RCC 7860 (cell line): ENCODE results near the gene GABRP.
"Not testable (repeated sequence)": the region's sequence is repeated elsewhere in the genome, so short reads cannot be mapped to it uniquely, and the experiment has no call there.

ENCODE experiments used
- DNase-seq: peaks from one replicate; pipeline ENCODE4 v3.0.0-alpha.2; 2015; ENCODE audit warnings: low spot score
- FAIRE-seq: peaks from 2 replicates; lab custom pipeline; 2012; peaks lifted over from hg19 to GRCh38; lab: Jason Lieb, UNC

Gene GABRP

DNA sequence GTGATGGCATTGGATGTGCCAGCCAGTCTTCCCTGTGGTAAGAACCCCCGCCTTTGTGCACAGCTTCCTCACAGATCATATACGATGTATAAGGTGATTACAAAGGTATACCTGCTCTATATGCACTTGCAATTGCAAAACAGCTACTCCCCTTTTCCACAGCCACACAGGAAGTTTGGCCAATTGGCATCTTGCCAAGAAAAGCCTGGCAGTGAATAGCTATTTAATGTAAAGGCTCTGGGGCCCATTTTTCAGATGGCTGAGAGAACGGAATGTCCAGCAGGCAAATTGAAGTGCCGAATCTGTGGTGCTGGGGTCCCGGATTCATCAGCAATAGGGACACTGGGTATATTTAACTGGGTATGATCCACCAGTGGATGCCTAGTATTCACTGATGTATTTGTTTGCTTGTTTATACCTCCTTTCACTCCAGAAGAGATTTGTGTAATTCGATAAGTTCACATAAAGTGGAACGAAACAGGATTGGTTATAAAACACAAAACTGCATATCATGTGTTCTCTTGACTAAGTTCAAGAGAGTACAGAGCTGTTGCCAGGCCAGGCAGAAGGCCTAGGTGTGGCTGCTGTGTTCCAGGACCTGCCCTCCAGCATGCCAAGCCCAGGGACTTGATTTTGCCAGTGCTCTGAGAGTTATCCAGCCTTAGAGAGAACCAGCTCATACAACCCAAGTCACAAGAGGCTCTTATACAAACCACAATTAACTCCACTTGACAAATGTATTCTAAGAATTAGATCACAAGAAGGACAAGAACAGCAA is 27.7 kb upstream of the GABRP start:
- DNase-seq (no peak), FAIRE-seq (no peak)

DNA sequence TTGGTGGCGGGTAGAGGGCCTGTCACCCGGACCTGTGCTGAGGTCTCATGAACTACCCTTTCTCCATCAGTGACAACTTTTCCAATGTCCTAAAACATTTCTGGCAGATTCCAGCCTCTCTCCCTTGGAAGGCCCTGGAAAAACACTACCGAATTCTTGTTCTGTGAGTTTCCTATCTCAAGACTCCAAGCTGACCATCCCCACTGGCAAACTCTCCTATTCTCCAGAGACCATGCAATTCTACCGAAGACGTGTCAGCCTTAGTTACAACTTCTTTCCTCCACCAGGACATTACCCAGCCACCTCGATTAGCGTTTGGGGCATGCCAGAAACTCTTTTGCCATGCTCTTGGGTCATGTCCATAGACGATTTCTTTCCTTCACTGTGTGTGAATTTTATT is 26.8 kb upstream of the GABRP start:
- DNase-seq (no peak), FAIRE-seq (no peak)

DNA sequence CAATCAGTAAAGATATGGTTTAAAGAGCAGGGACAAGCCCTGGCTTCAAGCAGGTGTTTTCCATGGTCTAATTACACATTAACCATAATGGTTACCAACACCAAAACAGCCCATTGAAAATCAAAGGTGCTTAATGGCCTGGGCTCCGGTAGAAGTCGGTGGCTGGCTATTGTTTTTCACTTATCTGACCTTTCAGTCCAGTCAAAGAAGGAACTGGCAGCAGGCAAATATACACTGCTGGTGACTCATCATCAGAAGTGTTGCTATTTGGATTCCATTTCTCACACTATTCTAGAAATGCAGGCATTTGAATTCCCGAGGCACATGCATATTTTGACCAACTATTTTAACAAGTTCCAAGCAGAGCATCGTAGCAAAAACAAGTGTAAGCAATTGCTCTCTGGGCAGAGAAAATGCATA is 26.3 kb upstream of the GABRP start:
- FAIRE-seq (no peak), DNase-seq (no peak)

DNA sequence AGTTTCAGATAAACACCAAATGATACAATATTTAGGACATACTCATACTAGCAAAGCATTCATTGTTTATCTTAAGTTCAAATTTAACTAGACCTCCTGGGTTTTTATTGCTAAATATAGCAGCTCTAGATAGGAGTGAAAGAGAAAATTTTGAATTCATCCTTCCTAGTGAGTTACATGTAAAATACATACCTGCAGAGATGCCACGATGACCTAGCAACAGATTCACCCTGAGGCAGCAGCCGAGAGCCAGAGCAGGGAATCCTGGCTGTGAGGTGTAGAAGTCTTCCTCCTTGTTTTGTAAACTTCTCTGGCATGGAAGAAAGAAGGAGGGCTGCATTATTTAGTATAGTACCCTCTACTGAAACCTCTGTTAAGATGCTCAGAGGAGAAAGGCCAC is 25.9 kb upstream of the GABRP start:
- FAIRE-seq (no peak), DNase-seq (no peak)

DNA sequence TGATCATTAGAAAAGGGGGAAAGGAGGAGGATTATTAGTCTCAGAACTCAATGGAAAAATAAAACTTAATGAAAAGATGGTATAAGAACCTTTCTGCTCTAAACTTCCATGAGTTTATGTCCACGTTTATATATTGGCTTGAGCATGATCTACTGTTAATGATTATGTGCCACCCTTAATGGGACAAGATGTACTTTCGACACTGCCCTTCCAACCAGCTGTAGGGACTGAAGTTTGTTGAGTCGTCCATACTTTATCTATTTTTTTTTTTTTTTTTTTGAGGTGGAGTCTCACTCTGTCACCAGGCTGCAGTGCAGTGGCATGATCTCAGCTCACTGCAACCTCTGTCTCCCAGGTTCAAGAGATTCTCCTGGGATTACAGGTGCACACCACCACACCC is 25.0 kb upstream of the GABRP start:
- FAIRE-seq (no peak), DNase-seq (no peak)

DNA sequence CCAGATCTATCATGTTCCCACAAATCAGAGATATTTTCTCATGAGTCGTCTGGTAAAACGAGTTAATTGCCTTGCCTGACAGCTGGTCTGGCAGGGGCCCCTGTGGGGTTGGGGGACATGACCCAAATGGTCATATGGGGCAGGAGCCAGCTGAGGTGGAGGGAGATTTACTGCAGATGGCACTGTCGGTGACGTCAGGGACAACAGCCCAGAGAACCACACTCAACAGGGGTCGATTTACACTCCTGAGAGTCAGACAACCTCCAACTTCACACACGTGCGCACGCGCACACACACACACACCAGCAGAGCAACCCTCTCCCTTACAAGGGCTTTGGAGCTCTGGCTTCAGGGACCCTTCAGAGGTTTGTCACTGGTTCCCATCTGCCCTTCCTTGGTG is 23.4 kb upstream of the GABRP start:
- DNase-seq (no peak), FAIRE-seq (no peak)

DNA sequence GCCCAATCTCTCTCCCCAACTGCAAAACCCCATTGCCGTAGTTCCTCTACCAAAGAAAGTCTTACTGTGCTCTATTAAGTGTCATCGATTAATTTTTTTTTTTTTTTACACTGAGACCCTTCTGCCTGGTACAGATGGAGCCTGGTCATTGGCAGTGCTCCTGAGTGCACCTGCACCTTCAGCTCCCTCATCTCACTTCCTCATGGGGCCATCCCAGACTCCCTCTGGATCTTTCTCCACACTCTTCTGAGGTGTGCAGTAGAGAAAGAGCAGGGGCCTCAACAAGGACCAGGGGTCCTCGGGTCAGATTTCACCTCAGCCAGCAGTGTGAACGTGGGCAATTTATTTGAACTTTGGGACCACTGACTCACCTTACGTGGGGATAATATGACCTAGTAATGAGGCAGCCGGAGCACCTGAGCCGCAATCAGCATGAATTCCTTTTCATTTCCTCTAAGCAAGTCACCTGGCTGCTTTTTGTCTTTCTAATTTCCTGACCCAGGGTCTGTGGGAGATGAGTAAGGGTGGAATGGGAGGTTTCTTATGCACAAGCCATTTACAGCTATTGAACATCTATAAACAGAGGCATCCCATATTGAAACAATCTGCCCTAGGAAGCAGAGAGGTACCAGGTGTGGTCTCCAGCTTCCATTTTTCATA is 22.3 kb upstream of the GABRP start:
- FAIRE-seq = no peak
- DNase-seq = no peak

DNA sequence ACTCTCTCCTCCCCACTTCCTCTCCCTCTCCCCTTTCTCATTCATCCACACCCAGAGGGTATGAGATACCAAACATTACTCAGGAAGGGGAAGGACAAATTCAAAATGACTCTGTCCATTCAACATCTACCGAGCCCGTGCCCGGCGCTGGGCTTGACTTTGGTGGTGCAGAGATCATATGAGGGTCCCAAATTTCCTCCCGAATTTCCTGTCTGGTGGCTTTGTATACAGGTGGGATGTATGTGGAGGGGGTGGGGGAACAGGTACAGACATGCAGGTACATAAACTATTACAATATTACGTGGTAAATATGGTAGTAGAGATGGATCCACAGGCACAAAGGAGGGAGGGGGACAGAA is 21.8 kb upstream of the GABRP start:
- FAIRE-seq (no peak), DNase-seq (no peak)

DNA sequence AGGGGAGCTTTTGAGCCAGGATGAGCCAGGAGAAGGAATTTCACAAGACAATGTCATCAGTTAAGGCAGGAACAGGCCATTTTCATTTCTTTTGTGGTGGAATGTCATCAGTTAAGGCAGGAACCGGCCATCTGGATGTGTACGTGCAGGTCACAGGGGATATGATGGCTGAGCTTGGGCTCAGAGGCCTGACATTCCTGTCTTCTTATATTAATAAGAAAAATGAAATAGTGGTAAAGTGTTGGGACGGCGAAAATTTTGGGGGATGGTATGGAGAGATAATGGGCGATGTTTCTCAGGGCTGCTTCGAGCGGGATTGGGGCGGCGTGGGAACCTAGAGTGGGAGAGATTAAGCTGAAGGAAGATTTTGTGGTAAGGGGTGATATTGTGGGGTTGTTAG is 21.2 kb upstream of the GABRP start:
- FAIRE-seq, DNase-seq: not testable (repeated sequence)

DNA sequence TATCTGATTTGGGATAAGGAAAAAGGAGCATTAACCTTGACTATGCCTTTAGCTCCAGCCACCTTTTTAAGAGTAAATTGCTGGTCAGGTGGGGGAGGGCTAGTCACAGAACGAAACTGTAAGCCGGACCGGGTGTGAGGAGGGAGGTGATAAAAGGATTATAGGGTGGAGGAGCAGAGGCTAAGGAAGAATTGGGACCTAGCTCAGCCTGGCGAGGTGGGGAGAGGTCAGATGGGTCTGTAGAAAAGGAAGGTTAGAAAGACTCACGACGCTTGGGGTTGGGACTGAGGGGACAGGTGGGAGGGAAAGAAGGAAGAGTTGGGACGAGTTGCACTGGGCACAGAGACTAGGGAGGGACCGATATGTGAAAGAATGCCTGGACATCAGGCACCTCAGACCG is 17.7 kb upstream of the GABRP start:
- DNase-seq, FAIRE-seq: not testable (repeated sequence)

DNA sequence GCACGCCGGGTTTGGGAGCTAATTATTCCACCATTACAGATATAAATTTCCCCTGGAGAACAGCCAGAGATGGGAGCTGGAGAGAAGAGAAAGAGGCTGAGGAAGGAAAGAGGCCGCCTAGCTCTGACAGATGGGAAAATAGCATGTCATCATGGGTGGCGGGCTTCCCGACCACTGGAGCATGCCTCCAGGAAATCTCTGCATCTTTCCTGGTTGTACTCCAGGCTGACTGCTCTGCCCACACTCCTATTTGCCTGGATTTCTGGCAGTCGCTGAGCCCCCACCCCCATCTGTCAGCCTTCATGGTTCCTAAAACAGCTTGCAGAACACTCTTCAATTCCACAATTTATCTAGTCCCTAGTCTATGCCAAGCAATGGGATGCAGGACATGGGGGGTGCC is 14.3 kb upstream of the GABRP start:
- no peak for DNase-seq
- FAIRE-seq = no peak

DNA sequence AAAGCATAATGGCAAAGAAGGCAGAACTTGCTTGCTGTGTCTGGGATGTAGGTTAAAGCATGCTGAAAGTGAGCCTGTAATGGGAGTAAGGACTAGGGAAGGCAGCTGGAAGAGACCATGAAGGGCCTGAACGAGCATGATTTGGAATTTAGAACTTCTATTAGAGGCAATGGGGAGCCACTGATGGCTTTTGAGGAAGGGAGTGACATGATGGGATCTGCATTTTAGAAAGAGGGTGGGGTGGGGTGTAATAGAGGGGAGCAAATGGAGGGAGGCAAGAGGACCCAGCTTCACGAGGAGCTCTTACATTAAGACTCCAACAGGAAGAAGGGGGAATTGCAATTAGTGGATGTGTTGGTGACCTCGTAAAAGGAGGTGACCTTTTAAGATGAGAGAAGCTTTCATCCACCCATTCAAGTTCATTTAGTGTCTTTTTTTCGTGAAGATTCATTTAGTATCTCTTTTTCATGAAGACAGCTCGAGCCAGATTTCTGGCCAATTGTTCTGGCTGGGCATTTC is 13.6 kb upstream of the GABRP start:
- DNase-seq (no peak), FAIRE-seq (no peak)

DNA sequence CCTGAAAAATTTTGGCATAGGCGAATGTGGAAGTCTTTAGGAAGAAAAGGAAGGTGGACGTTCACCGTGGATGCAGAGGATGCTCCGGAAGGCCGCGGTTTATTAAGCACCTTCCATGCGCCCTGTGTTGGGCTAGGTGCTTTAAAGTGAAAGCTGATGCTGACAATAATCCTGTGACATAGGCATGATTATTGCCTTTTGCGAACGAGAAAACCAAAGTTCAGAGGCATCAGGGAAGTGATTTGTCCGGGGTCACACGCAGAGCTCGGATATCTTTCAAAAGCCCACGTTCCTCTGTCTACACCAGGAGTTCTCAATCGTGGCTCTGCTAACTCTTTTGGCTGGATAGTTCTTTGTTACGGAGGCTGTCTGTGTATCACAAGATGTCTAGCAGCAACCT is 12.0 kb upstream of the GABRP start:
- DNase-seq (no peak), FAIRE-seq (no peak)

DNA sequence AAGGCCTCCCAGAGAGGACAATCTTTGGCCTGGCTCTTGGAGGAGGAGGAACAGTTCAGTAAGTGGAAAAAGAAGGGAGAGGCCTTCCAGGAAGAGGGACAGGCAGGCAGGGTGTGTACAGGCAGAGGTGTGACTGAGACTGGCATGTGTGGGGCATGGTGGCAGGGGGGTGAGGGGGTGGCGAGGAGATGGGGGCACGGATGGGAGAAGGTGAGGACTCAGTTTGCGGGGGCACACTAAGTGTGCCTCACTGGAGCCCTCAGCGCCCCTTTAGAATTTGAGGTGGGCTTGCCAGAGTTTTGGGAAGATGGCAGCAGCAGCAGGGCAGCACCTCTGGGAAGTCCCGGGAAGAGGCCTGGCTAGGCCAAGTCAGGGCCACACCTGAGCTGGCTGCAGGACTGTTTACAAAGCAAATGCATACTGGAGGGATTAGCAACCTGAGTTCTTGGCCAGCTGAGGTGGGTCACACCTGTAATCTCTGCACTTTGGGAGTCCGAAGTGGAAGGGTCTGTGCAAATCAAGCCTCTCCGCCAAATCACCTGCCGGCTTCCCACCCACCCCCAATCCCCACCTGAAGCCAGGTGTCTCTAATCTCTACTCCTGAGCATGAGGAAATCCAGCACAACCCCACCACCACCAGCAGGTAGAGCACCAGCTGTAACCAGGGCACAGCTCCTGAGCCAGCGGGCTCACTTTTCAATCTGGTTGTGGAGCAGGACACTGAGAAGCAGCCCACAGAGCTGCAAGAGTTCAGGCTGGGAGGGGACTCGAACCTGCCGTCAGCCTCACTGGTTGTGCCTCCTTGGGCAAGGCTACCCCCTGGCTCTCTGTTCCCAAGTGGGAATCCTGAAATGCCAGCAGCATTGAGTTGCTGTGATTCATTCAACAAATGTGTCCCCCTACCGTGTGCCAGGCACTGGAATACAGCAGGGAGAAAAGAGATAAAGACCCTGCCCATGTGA is 10.2 kb upstream of the GABRP start:
- no peak for DNase-seq
- FAIRE-seq = no peak

DNA sequence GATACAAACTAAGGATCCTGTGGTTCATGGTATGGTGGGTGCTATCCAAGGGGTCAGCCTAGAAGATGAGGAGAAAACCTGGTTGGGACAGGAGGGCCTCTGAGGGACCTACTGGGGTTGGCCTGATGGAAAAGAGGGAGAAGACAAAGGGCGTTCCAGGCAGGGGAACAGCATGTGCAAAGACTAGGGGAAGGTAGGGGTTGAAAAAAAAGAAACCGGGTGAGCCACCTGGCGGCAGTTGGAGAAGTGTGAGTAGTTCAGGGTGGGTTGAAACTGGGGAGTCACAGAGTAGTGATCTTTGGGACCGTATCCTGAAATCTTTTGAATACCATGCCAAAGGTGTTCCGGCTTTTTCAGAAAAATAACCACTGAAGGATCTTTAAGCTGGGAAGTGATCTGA is 8.7 kb upstream of the GABRP start:
- FAIRE-seq = no peak
- no peak for DNase-seq

DNA sequence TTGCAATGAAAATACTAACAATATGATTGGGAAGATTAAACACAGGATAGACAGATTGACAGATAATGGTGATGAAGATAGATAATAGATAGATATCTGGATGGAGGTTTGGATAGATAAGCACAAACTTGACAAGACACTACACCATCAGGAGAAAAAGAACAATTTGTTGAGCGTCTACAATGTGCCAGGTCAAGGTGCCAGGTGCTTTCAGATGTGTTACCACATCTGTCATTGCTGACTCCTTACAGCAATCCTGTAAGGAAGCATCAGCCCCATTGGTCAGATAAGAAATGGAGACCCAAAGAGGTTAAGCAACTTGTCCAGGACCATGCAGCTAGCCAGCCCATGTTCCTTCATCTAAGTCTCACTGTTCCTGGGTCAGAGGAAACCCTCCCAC is 1.6 kb upstream of the GABRP start:
- DNase-seq (no peak), FAIRE-seq (no peak)

DNA sequence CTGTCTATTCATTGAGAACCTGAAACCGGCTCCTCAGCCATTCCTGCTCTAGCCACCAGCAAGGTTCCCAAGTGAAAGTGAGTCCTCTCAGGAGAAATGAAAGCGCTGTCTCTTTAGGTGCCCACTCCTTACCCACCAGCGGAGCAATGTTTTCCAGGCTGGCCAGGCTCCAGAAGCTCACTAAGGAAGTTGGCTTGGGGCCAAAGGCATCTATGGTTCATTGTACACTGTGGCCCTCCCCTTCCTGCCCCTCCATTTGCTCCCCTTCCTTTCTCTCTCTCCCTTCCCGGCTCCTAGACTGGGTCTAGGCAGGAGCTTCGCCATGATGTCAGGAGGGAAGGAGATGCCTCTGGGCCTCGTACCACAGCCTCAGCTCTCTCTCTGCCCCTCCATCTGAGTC is 1.1 kb upstream of the GABRP start:
- no peak for FAIRE-seq
- DNase-seq = no peak

DNA sequence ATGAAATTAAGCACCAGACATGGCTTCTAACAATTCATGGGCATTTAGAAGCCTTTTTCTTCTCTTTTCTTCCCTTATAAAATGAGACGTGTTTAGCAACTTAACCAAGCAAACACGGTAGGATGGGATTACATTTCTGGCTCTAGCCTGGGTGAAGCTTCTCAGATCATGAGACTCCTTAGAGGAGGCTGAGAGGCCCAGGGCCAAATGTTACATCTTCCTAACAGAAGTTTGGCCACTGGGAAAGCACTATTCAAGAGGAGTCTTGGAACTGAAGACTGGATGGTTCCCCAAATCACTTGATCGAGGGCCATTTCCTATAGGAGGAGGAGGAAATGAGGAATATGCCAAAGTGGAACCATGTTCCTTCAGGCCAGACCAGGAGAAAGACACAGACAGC is 1.9 kb downstream of the GABRP start:
- FAIRE-seq (no peak), DNase-seq (no peak)

DNA sequence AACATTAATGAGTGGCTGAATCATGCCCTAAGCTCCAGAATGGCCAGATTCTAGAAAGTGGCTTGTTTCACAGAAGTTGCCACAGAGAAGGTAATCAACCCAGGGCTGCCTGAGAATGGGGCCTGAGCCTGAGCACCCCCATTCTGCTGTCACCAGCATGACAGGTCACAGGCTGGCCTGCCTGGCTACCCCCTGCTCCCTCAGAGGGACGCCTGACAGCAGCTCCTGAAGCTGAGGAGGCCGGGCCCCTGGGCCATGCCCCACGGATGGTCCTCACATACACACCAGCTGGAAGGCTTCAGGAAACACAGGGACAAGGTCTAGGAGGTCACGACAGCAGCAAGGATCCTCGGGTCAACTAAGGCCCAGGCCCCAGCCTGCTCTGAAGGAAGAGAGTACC is 3.7 kb downstream of the GABRP start:
- DNase-seq (no peak), FAIRE-seq (no peak)

DNA sequence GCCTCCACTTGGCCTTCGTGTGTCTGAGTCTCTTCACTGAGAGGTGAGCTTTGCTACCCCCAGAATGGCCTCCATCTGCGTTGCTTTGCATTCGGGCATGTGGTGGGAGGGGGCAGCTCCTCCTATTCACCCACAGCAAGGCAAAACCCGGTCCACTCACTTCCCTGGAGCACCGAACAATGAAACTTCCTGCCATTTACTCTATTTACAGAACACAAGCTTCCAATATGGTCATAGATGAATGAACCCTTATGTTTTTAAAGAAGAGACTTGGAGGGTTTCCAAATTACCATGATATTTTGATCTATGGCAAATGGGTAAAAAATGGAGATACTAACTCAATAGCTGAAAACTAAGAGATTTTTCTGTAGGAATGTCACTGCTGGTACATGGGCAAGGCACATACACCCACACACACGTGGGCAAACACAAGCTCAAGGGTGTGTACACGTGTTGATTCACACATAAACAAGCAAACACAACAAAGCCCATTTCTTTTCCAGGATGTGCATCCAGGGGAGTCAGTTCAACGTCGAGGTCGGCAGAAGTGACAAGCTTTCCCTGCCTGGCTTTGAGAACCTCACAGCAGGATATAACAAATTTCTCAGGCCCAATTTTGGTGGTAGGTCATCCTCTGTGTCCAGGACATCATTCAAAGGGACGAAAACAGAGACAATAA is 5.2 kb downstream of the GABRP start:
- DNase-seq (no peak), FAIRE-seq (no peak)
